Stimulated activated CD4-positive, alpha-beta T cell treated with anti-CD3 and anti-CD28 coated beads, Interleukin-15, amount 100 ng/mL, for 24 hours (primary cell): Measurements from ENCODE around the gene ADIPOR2.

Experiments used
- DNase-seq: peaks from one replicate; pipeline ENCODE4 v3.0.0-alpha.2; 2020

The ADIPOR2 gene

DNA sequence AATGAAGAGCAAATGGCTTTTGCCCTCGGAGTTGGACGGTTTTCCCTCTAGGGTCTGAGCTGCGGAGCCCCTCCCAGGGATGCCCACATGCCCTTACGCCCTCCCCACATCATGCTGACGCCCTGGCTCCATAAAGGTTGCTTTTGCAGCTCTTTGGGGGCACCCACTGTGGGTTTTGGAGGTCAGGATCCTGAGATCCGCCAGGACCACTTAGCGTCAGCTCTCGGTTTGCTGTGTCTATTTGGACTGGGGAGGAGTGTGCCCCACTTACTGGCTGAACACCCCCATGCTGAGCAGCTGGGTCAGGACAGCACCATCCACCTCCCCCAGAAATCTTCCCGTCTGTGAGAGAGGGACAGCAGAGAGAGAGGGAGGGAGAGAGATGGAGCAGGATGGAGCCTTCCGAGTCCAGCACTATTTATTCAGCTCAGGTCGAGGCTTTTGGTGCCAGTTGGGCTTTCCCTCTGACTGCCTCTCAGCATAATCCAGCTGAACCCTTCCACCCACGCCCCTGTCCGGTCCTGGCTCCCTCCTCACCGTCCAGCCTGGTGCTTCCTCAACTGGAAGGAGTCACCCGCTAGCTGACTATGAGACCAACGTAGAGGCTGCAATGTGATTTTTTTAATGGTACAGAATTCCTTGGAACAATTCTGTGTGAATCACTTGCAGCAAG, 110.6 kb downstream of the ADIPOR2 start:
- DNase-seq = no peak

DNA sequence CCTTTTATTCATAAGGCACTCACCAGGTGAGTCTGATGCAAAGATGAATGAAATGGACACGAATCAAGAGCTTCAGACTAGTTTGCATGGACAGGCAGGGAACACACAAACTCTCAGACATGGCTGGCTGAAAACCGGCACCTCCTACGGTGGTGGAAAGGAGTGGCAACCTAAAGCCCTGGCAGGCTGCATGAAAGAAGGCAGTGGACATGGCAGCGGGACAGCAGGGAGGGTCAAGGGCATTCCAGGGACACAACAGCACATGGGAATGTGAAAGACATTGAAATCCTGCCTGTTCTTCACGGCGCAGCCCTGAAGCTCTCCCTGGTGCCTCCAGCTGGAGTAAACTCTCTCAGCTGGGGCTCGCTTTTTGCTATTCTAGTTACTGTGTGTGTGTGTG, 112.9 kb downstream of the ADIPOR2 start:
- DNase-seq = no peak

DNA sequence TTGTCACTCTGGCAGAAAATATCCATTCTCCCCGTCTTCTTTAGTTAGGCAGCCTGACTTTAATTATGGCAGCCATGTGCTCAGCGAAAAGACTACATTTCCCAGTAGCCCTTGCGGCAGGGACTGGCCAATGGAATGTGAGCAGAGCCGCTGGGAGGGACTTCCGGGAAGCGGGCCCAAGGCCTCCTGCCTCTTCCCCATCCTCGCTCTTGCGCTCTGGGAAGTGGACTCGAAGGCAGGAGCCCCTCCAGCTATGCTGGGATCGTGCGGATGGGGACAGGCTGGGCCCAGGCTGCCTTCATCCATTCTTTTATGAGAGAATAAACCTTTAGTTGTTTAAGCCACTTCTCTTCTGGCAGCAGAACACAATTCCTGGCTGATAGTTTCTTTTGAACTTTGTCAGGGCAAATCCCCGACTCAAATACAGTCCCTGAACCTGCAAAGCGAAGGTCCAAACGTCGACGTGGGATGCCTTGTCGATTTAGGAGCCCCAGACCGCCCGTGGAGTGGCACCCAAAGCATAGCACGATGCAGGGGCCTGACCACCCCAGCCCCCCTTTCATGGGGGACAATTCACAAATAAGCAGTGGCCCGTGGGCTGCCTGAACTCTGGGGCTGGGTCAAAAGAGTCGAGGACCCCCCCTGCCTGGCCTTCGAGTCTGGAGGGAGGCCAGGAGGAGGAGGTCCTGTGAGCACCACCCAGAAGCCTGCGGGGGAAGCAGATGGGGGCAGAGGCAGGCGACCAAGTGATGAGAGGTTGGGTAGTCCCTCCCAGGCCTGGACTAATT, 113.9 kb downstream of the ADIPOR2 start:
- DNase-seq = peak; percentile 92

DNA sequence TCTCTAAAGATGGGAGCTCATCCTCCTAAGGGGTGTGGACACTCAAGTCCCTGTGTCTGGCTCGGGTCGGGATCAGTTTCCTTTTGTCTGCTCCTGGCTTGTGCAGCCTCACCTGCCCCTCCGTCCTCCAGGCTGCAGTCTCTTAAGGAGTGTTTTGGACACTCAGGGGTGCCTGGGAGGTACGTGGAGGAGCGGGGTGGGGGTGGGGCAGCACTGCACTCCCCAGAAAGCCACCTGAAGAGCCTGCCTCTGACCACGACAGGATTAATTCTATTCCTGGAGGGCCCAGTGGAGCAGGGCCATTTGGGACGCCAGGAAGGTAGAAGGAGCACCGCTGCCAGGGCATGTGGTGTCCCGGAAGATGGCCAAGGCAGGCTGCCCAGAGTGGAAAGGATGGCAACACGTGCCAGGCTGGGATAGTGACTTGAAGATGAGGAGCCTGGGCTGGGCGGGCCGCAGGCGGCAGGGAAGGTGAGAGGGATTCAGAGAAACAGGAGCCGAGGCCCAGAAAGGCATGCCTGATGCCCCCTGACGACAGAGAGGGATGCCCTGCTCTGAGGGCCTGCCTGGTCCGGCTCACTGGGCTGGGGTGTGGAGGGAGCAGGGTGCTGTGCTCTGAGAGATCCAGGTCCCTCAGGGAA, 114.7 kb downstream of the ADIPOR2 start:
- no peak for DNase-seq

- no peak for DNase-seq
Observed at GRCh38 chr12:1806301-1807086, 115.6 kb downstream of the ADIPOR2 start.

DNA sequence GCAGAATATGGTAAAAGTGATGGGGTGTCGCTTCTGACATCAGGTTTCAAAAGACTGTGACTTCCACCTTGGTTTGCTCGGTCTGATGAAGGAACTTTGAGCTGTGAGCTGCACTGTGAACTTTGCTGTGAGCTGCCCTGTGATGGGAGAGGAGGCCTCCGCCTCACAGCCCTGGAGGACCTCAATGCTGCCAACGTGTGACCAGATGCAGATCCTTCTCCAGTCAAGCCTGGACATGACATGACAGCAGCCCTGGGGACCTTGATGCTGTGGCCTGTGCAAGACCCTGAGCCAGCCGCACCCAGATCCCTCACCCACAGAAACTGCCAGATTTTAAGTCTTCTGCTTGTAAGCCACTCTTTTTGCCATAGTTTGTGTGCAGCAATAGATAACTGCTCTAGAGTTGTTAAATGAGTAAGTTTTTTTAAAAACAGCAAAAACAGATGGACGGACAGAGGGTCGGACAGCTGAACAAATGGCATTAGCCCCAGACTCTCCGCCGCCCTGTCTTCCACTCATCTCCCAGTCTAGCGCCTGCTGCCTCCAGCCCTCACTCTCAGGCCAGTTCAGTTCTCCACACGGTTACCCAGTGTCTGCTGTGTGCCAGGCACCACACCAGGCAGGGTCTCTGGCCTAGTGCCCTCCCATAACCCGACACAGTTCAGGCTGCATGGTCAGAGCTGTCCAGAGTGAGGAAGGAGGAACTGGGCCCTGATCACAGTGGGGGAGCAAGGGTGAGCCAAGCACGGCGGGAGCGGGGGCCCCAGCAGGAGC, 116.4 kb downstream of the ADIPOR2 start:
- no peak for DNase-seq

- no peak for DNase-seq
Observed at GRCh38 chr12:1808036-1808797, 117.3 kb downstream of the ADIPOR2 start.

DNA sequence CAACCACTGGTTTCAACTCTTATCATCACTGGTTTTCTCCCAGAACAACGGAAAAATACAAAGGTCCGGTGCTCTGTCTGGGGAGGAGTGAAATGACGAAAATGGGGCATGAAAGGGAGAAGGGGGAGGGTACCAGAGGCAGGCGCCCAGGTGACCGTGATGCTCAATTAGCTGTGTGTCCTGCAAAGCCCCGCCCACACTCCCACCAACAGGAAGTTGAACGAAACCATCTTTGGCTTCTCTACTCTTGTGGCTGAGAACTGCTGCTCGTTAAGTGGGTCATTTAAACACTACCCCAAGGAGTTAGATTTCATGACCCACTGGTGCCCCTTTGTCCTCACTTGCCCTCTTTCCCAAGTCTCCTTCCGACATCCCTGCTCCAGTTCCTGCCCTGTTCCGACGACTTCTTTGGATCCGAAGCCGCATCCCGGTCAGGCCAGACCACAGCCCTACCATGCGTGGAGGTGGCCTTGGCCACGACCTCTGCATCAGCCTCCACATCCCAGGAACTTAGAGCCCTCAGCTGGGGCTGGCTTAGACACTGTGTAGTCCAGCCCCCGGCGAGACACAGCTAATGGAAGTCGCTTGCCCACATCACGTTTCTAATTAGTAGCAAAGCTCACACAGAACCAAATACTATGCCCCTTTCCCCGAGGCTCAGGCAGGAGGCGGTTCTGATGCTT, 118.1 kb downstream of the ADIPOR2 start:
- DNase-seq = no peak

DNA sequence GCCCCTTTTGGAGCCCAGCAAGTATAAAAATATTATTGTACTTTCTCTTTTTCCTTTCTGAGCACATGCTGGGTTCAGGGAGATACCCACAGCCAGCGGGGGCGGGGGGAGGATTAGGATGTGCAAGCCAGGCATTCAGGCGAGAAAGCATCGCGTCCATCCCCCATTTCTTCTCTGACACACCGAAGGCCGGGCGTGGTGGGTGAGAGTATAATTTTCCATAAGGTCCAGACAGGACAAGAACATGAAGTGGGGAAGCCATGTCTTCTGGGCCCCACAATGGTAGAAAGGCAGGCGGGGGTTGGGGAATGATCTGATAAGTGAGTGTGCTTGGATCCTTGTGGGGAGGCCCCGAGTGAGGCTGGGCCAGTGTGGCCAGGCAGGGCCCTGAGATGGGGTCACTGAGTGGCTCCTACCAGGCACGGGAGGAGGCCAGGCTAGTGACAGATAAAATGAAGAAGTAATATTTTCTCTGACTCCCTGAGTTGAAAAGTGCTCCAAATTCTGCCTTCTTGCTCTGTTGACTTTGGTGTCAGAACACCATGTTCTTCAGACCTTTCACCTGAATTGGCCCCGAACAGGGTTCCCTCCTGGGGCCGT, 118.8 kb downstream of the ADIPOR2 start:
- DNase-seq = no peak

DNA sequence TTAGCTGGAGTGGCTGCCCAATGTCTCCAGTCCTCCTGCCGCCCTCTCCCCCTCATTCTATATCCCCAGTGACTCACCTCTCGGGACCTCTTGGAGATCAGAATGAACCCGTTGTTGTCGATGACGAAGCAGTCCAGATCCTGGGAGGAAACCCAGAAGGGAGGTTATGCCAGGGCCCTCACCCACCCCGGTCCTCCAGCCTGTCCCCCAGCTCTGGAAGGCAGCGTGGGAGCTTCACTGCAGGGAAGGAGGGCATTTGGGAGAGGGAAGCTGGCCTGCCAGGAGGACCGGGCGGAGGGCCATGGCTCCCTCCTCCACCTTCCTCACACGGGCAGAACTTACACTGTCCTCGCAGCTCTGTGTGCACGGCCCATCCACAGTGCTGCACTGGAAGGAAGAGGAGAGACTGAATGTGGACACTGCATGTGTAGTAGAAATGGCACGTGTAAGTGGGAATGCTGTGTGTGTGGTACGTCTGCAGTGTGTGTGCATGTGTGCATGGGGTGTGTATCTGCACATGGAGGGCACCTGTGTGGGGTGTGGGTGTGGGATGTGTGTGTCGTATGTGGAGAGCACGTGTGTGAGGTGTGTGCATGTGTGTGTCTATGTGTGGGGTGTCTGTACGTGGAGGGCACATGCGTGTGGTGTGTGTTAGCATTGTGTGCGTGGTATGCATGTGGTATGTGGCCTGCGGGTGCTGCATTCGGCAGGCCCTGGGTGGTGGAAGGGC, 119.5 kb downstream of the ADIPOR2 start:
- DNase-seq = no peak

DNA sequence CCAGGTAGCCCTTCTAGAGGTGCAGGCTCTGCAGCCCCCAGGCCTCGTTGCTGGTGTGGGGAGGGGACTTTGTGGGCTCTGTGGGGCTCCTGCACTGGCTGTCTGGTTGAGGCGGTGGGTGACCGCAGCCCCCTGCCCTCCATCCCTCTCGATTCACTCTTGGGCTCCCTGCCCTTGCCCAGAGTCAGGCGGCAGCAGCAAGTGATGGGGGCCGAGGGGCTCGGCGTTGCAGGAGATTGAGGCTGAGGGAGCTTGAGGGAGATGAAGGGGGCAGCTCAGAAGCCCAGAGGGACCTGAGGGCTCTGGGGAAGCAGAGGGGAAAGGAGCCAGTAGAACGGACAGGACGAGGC, 120.0 kb downstream of the ADIPOR2 start:
- no peak for DNase-seq

GRCh38 chr12:1811281-1811947, 120.5 kb downstream of the ADIPOR2 start:
- DNase-seq = peak; percentile 72

GRCh38 chr12:1811948-1812291, 121.0 kb downstream of the ADIPOR2 start:
- DNase-seq = no peak

- no peak for DNase-seq
Observed at GRCh38 chr12:1812650-1813302, 121.9 kb downstream of the ADIPOR2 start.

DNA sequence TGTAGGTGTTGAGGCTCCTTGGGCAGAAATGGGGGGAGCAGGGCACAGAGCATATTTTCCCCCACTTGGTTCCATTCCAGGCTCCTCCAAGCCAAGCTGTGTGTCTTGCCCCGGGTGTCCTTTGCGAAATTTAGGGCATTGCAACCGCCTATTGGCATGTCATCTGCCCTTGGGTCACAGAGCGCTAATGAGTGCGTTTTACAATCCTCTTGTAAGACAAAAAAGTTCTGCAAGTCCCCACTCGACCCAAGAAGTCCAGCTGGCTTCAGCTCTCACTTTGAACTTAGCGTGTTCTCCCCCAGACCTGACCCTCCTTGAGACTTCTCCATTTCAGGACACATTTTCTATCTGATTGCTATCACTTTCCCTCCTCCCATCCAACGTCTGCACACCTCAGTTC, 123.4 kb downstream of the ADIPOR2 start:
- DNase-seq = no peak

DNA sequence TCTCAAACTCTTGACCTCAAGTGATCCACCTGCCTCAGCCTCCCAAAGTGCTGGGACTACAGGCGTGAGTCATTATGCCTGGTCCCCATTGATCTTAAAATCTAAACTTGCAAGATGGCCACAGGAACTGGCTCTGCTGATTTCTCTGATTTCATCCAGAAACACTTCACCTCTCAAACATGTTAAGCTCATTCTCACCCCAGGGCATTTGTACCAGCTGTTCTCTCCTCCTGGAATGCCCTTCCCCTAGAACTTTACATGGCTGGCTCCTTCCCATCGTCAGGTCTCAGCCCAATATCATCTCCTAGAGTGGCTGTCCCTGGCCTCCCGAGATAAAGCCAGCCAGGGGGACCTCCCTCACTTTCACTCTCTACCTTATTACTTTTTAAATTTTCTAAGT, 124.2 kb downstream of the ADIPOR2 start:
- DNase-seq = no peak

DNA sequence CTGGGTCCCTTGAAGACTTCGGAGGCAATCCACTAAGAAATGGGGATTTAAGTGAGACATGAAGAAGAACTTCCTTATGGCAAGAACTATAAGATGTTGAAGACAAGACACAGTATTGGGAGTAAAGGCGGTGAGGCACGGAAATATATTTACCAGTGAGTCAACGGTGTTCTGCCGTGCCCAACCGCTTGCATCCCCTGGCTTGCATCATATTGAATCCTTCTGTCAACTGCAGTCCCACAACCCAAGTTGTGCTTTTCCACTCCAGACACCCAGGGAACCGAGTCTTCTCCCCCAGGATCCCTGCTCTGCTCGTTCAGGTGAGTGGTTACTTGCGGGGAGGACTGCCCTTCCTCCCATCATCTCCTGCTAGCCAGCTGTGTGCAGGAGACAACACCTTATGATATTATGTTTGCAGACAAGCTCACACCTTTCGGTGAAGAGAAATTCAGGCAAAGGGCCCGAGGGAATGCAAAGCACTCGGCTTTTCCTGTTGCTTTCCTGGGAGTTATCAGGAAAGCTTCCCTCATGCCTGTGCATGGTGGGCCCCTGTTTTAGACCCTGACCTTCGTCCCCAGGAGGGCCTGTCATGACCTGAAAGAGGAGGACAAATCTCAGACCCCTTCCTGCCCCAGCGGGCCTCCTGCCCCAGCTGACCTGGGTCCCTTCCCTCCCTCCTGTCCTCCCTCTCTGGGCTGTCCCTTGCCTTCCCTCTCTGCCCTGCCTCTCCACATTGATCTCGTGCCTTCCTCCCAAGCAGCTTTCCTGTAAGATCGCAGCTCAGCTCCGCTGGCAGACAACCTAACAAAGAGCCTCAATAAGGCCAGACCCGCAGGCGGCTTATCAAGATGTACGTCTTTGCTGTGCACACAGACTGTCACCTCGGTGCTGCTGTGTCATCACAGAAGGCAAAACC, 125.2 kb downstream of the ADIPOR2 start:
- no peak for DNase-seq
